ENCODE results near the gene MICU1. TPM values are rescaled to one million over a fixed set of nuclear protein-coding genes. Genes with fewer than 3 reads are reported as not detected.

The MICU1 gene
- polyA plus RNA-seq, 1 of the 3 experiments (the other 2 are of a cell fraction), result 24.6 TPM

GRCh38 chr10:72425133-72425532 lies 200.7 kb downstream of the MICU1 start:
- 90% methylated on average over 3 of the region's 3 CpGs for WGBS (ENCODE audit: low lambda C conversion rate)
- H3F3A ChIP-seq (replicated peaks; ENCODE audit: insufficient read depth), result no peaks in the 10 kb centered on the region
- H3K79me2 ChIP-seq (ENCODE audit: insufficient read depth), result no peaks in the 10 kb centered on the region
- no peak for TF ChIP-seq PBX3 (IDR thresholded peaks at IDR 0.05)
- TF ChIP-seq USF1 (IDR thresholded peaks at IDR 0.05; ENCODE audit: borderline replicate concordance, low read depth), result no peak
- H3K9me3 ChIP-seq, result no peaks in the 10 kb centered on the region
- peaks cover 0 to 8% of the 10 kb centered on the region in 2 experiments for H3K36me3 ChIP-seq (replicated peaks in 1 of 2; ENCODE audit: control insufficient read depth in 1 of 2, insufficient read depth in 2 of 2, low read length in 1 of 2)
- H4K20me1 ChIP-seq (ENCODE audit: insufficient read depth), result no peaks in the 10 kb centered on the region
- no peak overlapping the region for H3K27ac ChIP-seq (ENCODE audit: low read depth in 2 of 2, low read length in 1 of 2)
- no peaks in the 10 kb centered on the region for H3K4me1 ChIP-seq (ENCODE audit: control insufficient read depth in 1 of 2, insufficient read depth in 2 of 2, low read depth in 1 of 2, low read length in 1 of 2)
- ChIA-PET CTCF (no interaction called here), POLR2A (no interaction called here)
- no peaks in the 10 kb centered on the region for H3K27me3 ChIP-seq (ENCODE audit: insufficient read depth)
- H3K4me3 ChIP-seq (ENCODE audit: low read depth in 2 of 2, low read length in 1 of 2), result no peak overlapping the region
- no peak for DNase-seq
- H3K9ac ChIP-seq, result no peak overlapping the region
- H2AFZ ChIP-seq (ENCODE audit: low read depth), result no peak overlapping the region
- no peak overlapping the region for H3K4me2 ChIP-seq
- H3K9me2 ChIP-seq, result no peaks in the 10 kb centered on the region

DNA sequence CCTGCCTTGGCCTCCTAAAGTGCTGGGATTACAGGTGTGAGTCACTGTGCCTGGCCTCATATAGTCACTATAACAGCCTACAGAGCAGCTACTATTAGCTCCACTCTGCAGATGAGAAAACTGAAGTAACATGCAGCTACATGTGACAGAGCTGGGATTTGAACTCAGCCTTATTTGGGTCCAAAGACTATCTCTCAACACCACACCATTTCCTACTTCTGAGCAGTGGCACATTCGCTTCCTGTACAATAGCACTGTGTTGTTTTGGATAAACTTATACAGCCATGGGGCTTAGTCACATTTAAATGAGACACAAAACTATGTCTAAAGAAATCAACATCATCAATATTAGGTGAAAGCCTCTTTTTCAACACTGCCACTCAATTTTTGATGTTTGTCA lies 201.3 kb downstream of the MICU1 start:
- H3K4me1 ChIP-seq (ENCODE audit: control insufficient read depth in 1 of 2, insufficient read depth in 2 of 2, low read depth in 1 of 2, low read length in 1 of 2), result no peaks in the 10 kb centered on the region
- WGBS (ENCODE audit: low lambda C conversion rate), result 86% methylated on average over 1 of the region's 1 CpG
- DNase-seq, result no peak
- no peaks in the 10 kb centered on the region for H3K79me2 ChIP-seq (ENCODE audit: insufficient read depth)
- H3F3A ChIP-seq (replicated peaks; ENCODE audit: insufficient read depth), result no peaks in the 10 kb centered on the region
- no peaks in the 10 kb centered on the region for H3K9me3 ChIP-seq
- H3K9me2 ChIP-seq, result no peaks in the 10 kb centered on the region
- POLR2A ChIA-PET, result no interaction called here
- no peak overlapping the region for H3K4me2 ChIP-seq
- CTCF ChIA-PET, result no interaction called here
- TF ChIP-seq YY1 (IDR thresholded peaks at IDR 0.05; ENCODE audit: low read depth) (no peak), FOSL2 (IDR thresholded peaks at IDR 0.05; ENCODE audit: borderline replicate concordance, low read depth) (no peak), SMC3 (IDR thresholded peaks at IDR 0.05; ENCODE audit: low read depth, low read length) (no peak), FOXM1 (IDR thresholded peaks at IDR 0.05; ENCODE audit: low read depth) (no peak), IRF3 (IDR thresholded peaks at IDR 0.05; ENCODE audit: low read depth, low read length) (no peak), RFX5 (IDR thresholded peaks at IDR 0.05; ENCODE audit: low read length) (no peak), FOXJ3 (CRISPR knock-in tag; IDR thresholded peaks at IDR 0.05) (no peak), SIN3A (IDR thresholded peaks at IDR 0.05; ENCODE audit: borderline replicate concordance, low read depth, low read length) (no peak), TCF12 (IDR thresholded peaks at IDR 0.05) (no peak), CTCF (IDR thresholded peaks at IDR 0.05) (no peak), EZH2phosphoT487 (IDR thresholded peaks at IDR 0.05; ENCODE audit: borderline replicate concordance, low read depth) (no peak), EP300 (IDR thresholded peaks at IDR 0.05; ENCODE audit: borderline replicate concordance in 1 of 2, low read depth in 1 of 2, low read length in 1 of 2) (no peak), MEF2A (IDR thresholded peaks at IDR 0.05; ENCODE audit: borderline replicate concordance, low read depth) (no peak)
- TF ChIP-seq, protein P1, sequence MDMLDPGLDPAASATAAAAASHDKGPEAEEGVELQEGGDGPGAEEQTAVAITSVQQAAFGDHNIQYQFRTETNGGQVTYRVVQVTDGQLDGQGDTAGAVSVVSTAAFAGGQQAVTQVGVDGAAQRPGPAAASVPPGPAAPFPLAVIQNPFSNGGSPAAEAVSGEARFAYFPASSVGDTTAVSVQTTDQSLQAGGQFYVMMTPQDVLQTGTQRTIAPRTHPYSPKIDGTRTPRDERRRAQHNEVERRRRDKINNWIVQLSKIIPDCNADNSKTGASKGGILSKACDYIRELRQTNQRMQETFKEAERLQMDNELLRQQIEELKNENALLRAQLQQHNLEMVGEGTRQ (IDR thresholded peaks at IDR 0.05; ENCODE audit: borderline replicate concordance, low read depth, low read length), result no peak
- TF ChIP-seq, protein P2, sequence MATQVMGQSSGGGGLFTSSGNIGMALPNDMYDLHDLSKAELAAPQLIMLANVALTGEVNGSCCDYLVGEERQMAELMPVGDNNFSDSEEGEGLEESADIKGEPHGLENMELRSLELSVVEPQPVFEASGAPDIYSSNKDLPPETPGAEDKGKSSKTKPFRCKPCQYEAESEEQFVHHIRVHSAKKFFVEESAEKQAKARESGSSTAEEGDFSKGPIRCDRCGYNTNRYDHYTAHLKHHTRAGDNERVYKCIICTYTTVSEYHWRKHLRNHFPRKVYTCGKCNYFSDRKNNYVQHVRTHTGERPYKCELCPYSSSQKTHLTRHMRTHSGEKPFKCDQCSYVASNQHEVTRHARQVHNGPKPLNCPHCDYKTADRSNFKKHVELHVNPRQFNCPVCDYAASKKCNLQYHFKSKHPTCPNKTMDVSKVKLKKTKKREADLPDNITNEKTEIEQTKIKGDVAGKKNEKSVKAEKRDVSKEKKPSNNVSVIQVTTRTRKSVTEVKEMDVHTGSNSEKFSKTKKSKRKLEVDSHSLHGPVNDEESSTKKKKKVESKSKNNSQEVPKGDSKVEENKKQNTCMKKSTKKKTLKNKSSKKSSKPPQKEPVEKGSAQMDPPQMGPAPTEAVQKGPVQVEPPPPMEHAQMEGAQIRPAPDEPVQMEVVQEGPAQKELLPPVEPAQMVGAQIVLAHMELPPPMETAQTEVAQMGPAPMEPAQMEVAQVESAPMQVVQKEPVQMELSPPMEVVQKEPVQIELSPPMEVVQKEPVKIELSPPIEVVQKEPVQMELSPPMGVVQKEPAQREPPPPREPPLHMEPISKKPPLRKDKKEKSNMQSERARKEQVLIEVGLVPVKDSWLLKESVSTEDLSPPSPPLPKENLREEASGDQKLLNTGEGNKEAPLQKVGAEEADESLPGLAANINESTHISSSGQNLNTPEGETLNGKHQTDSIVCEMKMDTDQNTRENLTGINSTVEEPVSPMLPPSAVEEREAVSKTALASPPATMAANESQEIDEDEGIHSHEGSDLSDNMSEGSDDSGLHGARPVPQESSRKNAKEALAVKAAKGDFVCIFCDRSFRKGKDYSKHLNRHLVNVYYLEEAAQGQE (IDR thresholded peaks at IDR 0.05; ENCODE audit: low read depth, low read length), result no peak
- H3K27me3 ChIP-seq (ENCODE audit: insufficient read depth), result no peaks in the 10 kb centered on the region
- no peaks in the 10 kb centered on the region for H4K20me1 ChIP-seq (ENCODE audit: insufficient read depth)
- no peak overlapping the region for H3K4me3 ChIP-seq (ENCODE audit: low read depth in 2 of 2, low read length in 1 of 2)
- no peak overlapping the region for H2AFZ ChIP-seq (ENCODE audit: low read depth)
- no peak overlapping the region for H3K27ac ChIP-seq (ENCODE audit: low read depth in 2 of 2, low read length in 1 of 2)
- peaks cover 0 to 8% of the 10 kb centered on the region in 2 experiments for H3K36me3 ChIP-seq (replicated peaks in 1 of 2; ENCODE audit: control insufficient read depth in 1 of 2, insufficient read depth in 2 of 2, low read length in 1 of 2)
- H3K9ac ChIP-seq, result no peak overlapping the region
